Omental fat pad (tissue), 4 donors: ENCODE data around the gene RETSAT. TPM values are rescaled to one million over a fixed set of nuclear protein-coding genes. Genes with fewer than 3 reads are reported as not detected.

Experiments
- ATAC-seq: fragments of 150-250 bp; one replicate; pipeline ENCODE4 v1.9.1; 2016; ENCODE audit warnings: mild to moderate bottlenecking, moderate library complexity; ENCODE audit not compliant: low FRiP score
- DNase-seq: peaks from one replicate; pipeline ENCODE4 v3.0.0-alpha.2; 2019; ENCODE audit warnings: low spot score
- small RNA-seq: library from RNA; depleted of rRNA; stranded (forward); fragments of <200 nt; gene quantifications from one replicate; pipeline ENCODE3, GENCODE V24; 2016
- total RNA-seq, 4 donors: library from RNA; depleted of rRNA; stranded (reverse); fragments of >200 nt; gene quantifications; one replicate each; pipeline ENCODE4 v1.1.0, GENCODE V29; 2016
- TF ChIP-seq, protein P1 (sequence below), 3 donors: fragments of 450-650 bp; IDR thresholded peaks; one replicate each; pipeline ENCODE4 v1.5.1; 2016 to 2017; ENCODE audit warnings: antibody characterized with exemption in 3 of 3, mild to moderate bottlenecking in 3 of 3, moderate library complexity in 2 of 3

The RETSAT gene
- total RNA-seq, 4 donors from 2014 or later = 153 to 436 (median 303) TPM

DNA sequence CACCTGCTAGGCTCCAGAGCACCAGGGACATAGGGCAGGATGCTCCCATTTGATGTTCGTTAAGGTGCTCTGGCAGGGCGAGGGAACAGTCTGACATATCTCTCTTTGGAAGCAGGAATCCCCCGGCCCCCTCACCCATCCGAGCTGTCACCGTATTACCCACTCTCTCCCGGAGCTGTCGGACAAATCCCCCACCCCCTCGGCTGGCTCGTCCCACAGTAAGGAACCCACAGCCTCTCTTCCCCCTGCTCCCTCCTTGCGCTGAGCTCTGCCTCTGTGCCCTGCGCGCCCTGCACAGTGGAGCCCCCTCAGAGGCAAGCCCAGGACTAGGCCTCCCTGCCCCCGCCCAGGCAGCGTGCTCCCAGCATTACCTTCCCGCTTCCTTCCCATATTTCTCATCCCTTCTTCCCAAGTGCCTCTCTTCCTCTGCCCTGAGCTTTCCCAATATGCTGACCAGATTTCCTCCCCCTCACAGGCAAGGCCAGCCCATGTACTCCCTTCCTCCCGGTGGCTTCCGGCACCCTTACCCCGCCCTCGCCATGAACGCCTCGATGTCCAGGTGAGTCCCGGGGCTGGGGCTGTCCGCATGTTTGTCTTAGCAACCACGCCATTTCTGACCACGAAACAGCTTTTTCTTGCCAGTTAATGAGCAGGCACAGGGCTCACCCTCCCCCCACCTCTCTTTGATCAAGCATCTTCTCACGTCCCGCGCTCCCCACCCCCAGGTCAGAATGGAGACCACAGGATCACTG, 50.4 kb downstream of the RETSAT start:
- TF ChIP-seq, protein P1, sequence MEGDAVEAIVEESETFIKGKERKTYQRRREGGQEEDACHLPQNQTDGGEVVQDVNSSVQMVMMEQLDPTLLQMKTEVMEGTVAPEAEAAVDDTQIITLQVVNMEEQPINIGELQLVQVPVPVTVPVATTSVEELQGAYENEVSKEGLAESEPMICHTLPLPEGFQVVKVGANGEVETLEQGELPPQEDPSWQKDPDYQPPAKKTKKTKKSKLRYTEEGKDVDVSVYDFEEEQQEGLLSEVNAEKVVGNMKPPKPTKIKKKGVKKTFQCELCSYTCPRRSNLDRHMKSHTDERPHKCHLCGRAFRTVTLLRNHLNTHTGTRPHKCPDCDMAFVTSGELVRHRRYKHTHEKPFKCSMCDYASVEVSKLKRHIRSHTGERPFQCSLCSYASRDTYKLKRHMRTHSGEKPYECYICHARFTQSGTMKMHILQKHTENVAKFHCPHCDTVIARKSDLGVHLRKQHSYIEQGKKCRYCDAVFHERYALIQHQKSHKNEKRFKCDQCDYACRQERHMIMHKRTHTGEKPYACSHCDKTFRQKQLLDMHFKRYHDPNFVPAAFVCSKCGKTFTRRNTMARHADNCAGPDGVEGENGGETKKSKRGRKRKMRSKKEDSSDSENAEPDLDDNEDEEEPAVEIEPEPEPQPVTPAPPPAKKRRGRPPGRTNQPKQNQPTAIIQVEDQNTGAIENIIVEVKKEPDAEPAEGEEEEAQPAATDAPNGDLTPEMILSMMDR (IDR thresholded peaks at IDR 0.05) = no peak
- DNase-seq (no peak), ATAC-seq (no peak)

DNA sequence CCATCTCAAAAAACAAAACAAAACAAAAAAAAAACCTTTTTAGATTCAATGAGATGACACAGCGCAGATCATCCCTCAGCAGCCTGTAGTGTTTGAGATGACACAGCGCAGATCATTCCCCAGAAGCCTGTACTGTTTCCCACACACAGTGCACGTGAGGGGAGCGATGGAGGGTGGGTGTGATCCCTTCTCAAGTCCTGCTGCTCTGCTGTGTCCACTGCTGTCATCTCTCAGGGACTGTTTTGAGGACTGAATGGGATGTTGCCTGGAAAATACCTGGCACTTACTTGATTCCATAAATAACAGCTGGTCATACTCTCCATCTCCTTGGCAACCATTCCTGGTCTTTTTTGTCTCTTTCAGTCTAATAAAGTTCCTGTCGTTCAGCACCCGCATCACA, 52.2 kb downstream of the RETSAT start:
- TF ChIP-seq, protein P1 (IDR thresholded peaks at IDR 0.05) = no peak
- DNase-seq (no peak), ATAC-seq (no peak)

Small RNA genes lying within 50 kb of the gene (small RNA-seq; reads per million reads assigned to genes)
- gene AC062037.1 (not detected), gene AC062037.2 (not detected), gene RF00019 (not detected), gene RN7SL113P (not detected)

Other genes starting within 250 kb of the RETSAT start
- 10 to 100 TPM in 1 of 4 donors, 1 to 10 TPM in 3; 2.1 to 14.0 (median 3.9) TPM for gene TCF7L1, start 221.1 kb downstream of the RETSAT start, total RNA-seq
- gene TGOLN2, start 26.5 kb downstream of the RETSAT start, total RNA-seq = 100 to 1,000 TPM; 112 to 151 (median 128) TPM
- gene ELMOD3, start 241 bp upstream of the RETSAT start, total RNA-seq = 10 to 100 TPM; 42.2 to 83.8 (median 67.9) TPM
- gene CAPG, start 55.8 kb upstream of the RETSAT start, total RNA-seq = 100 to 1,000 TPM in 2 of 4 donors, 10 to 100 TPM in 2; 32.3 to 190 (median 99.5) TPM
- gene SH2D6, start 64.2 kb upstream of the RETSAT start, total RNA-seq = not detected
- gene MAT2A, start 184.6 kb upstream of the RETSAT start, total RNA-seq = 1,000 to 10,000 TPM in 1 of 4 donors, 100 to 1,000 TPM in 3; 223 to 1,046 (median 437) TPM
- 10 to 100 TPM; 24.7 to 44.1 (median 39.8) TPM for gene GGCX, start 207.0 kb upstream of the RETSAT start, total RNA-seq
- gene VAMP8, start 223.1 kb upstream of the RETSAT start, total RNA-seq = 10 to 100 TPM; 23.3 to 48.7 (median 46.1) TPM
- gene VAMP5, start 229.9 kb upstream of the RETSAT start, total RNA-seq = 100 to 1,000 TPM in 1 of 4 donors, 10 to 100 TPM in 3; 51.4 to 116 (median 85.0) TPM
- gene RNF181, start 241.2 kb upstream of the RETSAT start, total RNA-seq = 100 to 1,000 TPM in 3 of 4 donors, 10 to 100 TPM in 1; 94.7 to 216 (median 144) TPM
- gene TMEM150A, start 248.2 kb upstream of the RETSAT start, total RNA-seq = 10 to 100 TPM; 20.1 to 38.7 (median 25.5) TPM